Endothelial cell of umbilical vein (primary cell): ENCODE measurements around the gene CMIP. TPM values are rescaled to one million over a fixed set of nuclear protein-coding genes. Genes with fewer than 3 reads are reported as not detected.

Experiments
- BruUV-seq: library from RNA; stranded (reverse); fragments of 400-500 nt; replicated peaks from 2 replicates; lab custom pipeline; 2021; lab: Mats Ljungman, UMichigan
- CTCF ChIA-PET: fragments of 300-600, 350-600 bp; sonication (Branson Sonifier 250); formaldehyde crosslinking; loops from one replicate; lab custom pipeline; 2021; ENCODE audit warnings: antibody characterized with exemption, inconsistent platforms; lab: Charles Lee
- POLR2A ChIA-PET: fragments of 300-600, 350-600 bp; sonication (Branson Sonifier 250); formaldehyde crosslinking; loops from one replicate; lab custom pipeline; 2021; ENCODE audit warnings: antibody characterized with exemption, inconsistent platforms; lab: Charles Lee
- DNase-seq: peaks from one replicate; pipeline ENCODE4 v3.0.0-alpha.2; 2011; ENCODE audit warnings: low read depth, low spot score
- FAIRE-seq: peaks from 2 replicates; lab custom pipeline; 2011; peaks lifted over from hg19 to GRCh38; lab: Jason Lieb, UNC
- H2AFZ ChIP-seq: 2 replicates; pipeline ENCODE4 v1.6.0; 2012; ENCODE audit warnings: low read depth, low read length, control low read depth, inconsistent platforms
- H3K27ac ChIP-seq: 2 replicates; pipeline ENCODE4 v1.5.1; 2011; ENCODE audit warnings: low read depth, mild to moderate bottlenecking, control low read depth, low read length, moderate library complexity; ENCODE audit not compliant: insufficient read depth
- H3K27me3 ChIP-seq, 2 experiments: 2 replicates each; pipeline versions ENCODE4 v1.6.0 to v1.6.1; 2011; ENCODE audit warnings: low read length in 2 of 2, mixed read lengths in 1 of 2; ENCODE audit not compliant: control insufficient read depth in 2 of 2, insufficient read depth in 2 of 2
- H3K36me3 ChIP-seq, 2 experiments: 2 replicates in 1 of 2; 3 replicates in 1 of 2; pipeline ENCODE4 v1.5.1; 2011; ENCODE audit warnings: low read length in 2 of 2, mild to moderate bottlenecking in 1 of 2, moderate library complexity in 1 of 2; ENCODE audit not compliant: control insufficient read depth in 2 of 2, insufficient read depth in 2 of 2; ENCODE audit errors: extremely low read depth in 1 of 2
- H3K4me1 ChIP-seq: 3 replicates; pipeline ENCODE4 v1.5.1; 2011; ENCODE audit warnings: mild to moderate bottlenecking, low read length; ENCODE audit not compliant: control insufficient read depth, insufficient read depth; ENCODE audit errors: extremely low read depth
- H3K4me2 ChIP-seq: 2 replicates; pipeline ENCODE4 v1.6.1; 2011; ENCODE audit warnings: low read length, control low read depth, mixed read lengths; ENCODE audit not compliant: insufficient read depth
- H3K4me3 ChIP-seq, 3 experiments: fragments of 200-600 bp in 1 of 3; sonication (generic), shearing (Covaris generic) in 1 of 3; replicated peaks in 1 of 3; 2 replicates each; pipeline ENCODE4 v1.5.1; 2011 to 2016; ENCODE audit warnings: control low read depth in 3 of 3, low read length in 3 of 3, mild to moderate bottlenecking in 2 of 3, inconsistent platforms in 1 of 3, low read depth in 1 of 3, moderate library complexity in 1 of 3; ENCODE audit not compliant: insufficient read depth in 1 of 3
- H3K79me2 ChIP-seq: 2 replicates; pipeline ENCODE4 v1.6.0; 2012; ENCODE audit warnings: low read length, inconsistent platforms; ENCODE audit not compliant: control insufficient read depth, insufficient read depth
- H3K9ac ChIP-seq: replicated peaks from 2 replicates; pipeline ENCODE3; 2011; ENCODE audit warnings: low read length, control low read depth; ENCODE audit not compliant: insufficient read depth; ENCODE audit errors: extremely low read depth
- H3K9me1 ChIP-seq: replicated peaks from 3 replicates; pipeline ENCODE4 v1.6.0; 2011; ENCODE audit warnings: mild to moderate bottlenecking, low read length; ENCODE audit not compliant: control insufficient read depth, insufficient read depth; ENCODE audit errors: extremely low read depth
- H3K9me3 ChIP-seq: replicated peaks from 2 replicates; pipeline ENCODE4 v1.5.1; 2012; ENCODE audit warnings: low read length, inconsistent platforms; ENCODE audit not compliant: control insufficient read depth, insufficient read depth
- H4K20me1 ChIP-seq: replicated peaks from 2 replicates; pipeline ENCODE3; 2011; ENCODE audit warnings: mild to moderate bottlenecking, low read length; ENCODE audit not compliant: control insufficient read depth, insufficient read depth; ENCODE audit errors: extremely low read depth
- EZH2 ChIP-seq: IDR thresholded peaks from 2 replicates; pipeline ENCODE4 v1.6.1; 2012; ENCODE audit warnings: borderline replicate concordance, low read depth, mild to moderate bottlenecking, moderate library complexity, low read length, inconsistent platforms; ENCODE audit not compliant: severe bottlenecking
- FOS ChIP-seq: IDR thresholded peaks from 2 replicates; pipeline ENCODE4 v1.6.1; 2011; ENCODE audit warnings: mild to moderate bottlenecking, low read length, moderate library complexity, borderline replicate concordance; ENCODE audit not compliant: insufficient read depth
- GATA2 ChIP-seq: IDR thresholded peaks from 2 replicates; pipeline ENCODE4 v1.7.0; 2011; ENCODE audit warnings: low read depth, mild to moderate bottlenecking, moderate library complexity, mixed read lengths, low read length; ENCODE audit not compliant: insufficient read length, insufficient read depth
- JUN ChIP-seq: IDR thresholded peaks from 2 replicates; pipeline ENCODE4 v1.6.1; 2011; ENCODE audit warnings: borderline replicate concordance, low read depth; ENCODE audit not compliant: insufficient read length, insufficient read depth
- MYC ChIP-seq: IDR thresholded peaks from one replicate; pipeline ENCODE4 v1.6.1; 2011; ENCODE audit warnings: mild to moderate bottlenecking, low read depth, low read length
- POLR2A ChIP-seq: IDR thresholded peaks from 2 replicates; pipeline ENCODE4 v1.6.1; 2012; ENCODE audit warnings: low read depth, mild to moderate bottlenecking, control low read depth, low read length
- POLR2AphosphoS5 ChIP-seq: IDR thresholded peaks from 2 replicates; pipeline ENCODE4 v1.6.1; 2012; ENCODE audit warnings: low read depth, mild to moderate bottlenecking, control low read depth, low read length, moderate library complexity; ENCODE audit not compliant: insufficient read depth
- dilution Hi-C: fragments of 300-500 bp; cut with MboI; formaldehyde crosslinking; loops from one replicate; pipeline ENCODE4 v1.15.0; 2019; ENCODE audit warnings: low sequenced_read_pairs; ENCODE audit not compliant: extremely low pct_ligation_motif_present
- intact Hi-C: fragments of 100-400 bp; cut with micrococcal nuclease; formaldehyde crosslinking; loops from one replicate; pipeline ENCODE4 v1.10.0; 2022
- polyA plus RNA-seq, 4 experiments: library from polyadenylated mRNA; depleted of rRNA in 3 of 4; stranded (reverse) in 3 of 4; unstranded in 1 of 4; fragments of >200 nt; gene quantifications; 2 replicates each; pipeline versions ENCODE4 v1.2.1 to v1.2.3, GENCODE V29; 2011 to 2012; ENCODE audit warnings: missing spikeins in 1 of 4
- total RNA-seq: library from RNA; stranded (reverse); gene quantifications from 2 replicates; pipeline ENCODE4 v1.2.3, GENCODE V29; 2021
- TF ChIP-seq, protein P1 (sequence below): IDR thresholded peaks from 2 replicates; pipeline ENCODE4 v1.6.1; 2011; ENCODE audit not compliant: insufficient read depth, insufficient read length
- TF ChIP-seq, protein P2 (sequence below), 2 donors: IDR thresholded peaks; 1 replicate in 1 of 2; 2 replicates in 1 of 2; pipeline ENCODE4 v1.5.1; 2011; ENCODE audit warnings: low read length in 2 of 2, mild to moderate bottlenecking in 2 of 2, moderate library complexity in 2 of 2, control low read depth in 1 of 2, inconsistent platforms in 1 of 2, low read depth in 1 of 2; ENCODE audit not compliant: insufficient read depth in 1 of 2; ENCODE audit errors: extremely low read depth in 1 of 2

CMIP gene
- total and polyA plus RNA-seq, 2 donors (not counting 3 experiments of a cell fraction or from before 2014, with no cell fraction given) = 29.0 to 101 TPM

DNA sequence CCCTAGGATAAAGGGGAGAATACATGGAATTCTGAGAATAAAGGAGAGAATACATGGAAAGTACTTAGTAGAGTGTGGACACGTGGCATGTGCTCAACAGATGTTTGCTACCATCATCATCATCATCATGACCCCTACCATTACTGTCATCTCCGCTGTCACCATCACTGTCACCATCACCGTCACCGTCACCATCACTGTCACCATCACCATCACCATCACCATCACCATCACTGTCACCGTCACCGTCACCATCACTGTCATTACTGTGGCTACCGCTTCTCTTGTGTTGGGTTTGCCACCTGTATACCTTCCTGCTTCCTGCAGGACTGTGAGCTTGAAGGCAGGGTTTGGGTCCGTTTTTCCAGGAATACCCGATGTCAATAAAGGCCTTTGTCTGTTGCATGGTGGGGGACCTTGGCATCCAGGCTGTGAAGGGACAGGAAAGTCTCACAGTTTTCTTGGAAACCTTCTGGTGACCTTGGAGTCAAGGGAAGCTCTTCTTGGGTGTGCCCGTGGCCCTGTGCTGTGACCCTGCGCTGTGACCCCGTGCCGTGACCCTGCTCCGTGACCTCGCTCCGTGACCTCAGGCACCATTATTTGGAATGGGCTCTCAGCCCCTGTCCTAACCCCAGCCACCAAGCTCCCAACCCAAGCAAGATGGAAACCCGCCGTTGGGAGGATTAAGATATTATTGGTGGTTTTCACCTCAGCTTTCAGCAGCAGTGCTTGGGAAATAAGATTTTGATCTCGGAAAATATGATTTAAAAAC is 14.4 kb downstream of the CMIP start:
- Histone ChIP-seq H3K79me2 (peaks cover 90% of the 10 kb centered on the region), H3K9ac (no peak overlapping the region), H2AFZ (no peak overlapping the region), H3K4me2 (no peak overlapping the region), H3K4me3 (no peak overlapping the region), H4K20me1 (peaks cover 2% of the 10 kb centered on the region), H3K36me3 (peaks cover 0 to 15% of the 10 kb centered on the region in 2 experiments), H3K27ac (no peak overlapping the region), H3K4me1 (peaks cover 8% of the 10 kb centered on the region), H3K9me3 (no peaks in the 10 kb centered on the region), H3K27me3 (no peaks in the 10 kb centered on the region), H3K9me1 (no peaks in the 10 kb centered on the region)
- no TSS peak for BruUV-seq
- DNase-seq = no peak
- intact Hi-C loops = no loop called here
- dilution Hi-C loops = loop anchor here (25.0 kb wide), 1 partner anchor 97 kb away; no protein-coding TSS in a partner anchor
- TF ChIP-seq, protein P1, sequence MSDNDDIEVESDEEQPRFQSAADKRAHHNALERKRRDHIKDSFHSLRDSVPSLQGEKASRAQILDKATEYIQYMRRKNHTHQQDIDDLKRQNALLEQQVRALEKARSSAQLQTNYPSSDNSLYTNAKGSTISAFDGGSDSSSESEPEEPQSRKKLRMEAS = no peak
- TF ChIP-seq MYC = no peak
- no peak for TF ChIP-seq POLR2A
- no peak for TF ChIP-seq POLR2AphosphoS5
- CTCF ChIA-PET = no interaction called here
- POLR2A ChIA-PET = no interaction called here
- FAIRE-seq = peak; percentile 44

DNA sequence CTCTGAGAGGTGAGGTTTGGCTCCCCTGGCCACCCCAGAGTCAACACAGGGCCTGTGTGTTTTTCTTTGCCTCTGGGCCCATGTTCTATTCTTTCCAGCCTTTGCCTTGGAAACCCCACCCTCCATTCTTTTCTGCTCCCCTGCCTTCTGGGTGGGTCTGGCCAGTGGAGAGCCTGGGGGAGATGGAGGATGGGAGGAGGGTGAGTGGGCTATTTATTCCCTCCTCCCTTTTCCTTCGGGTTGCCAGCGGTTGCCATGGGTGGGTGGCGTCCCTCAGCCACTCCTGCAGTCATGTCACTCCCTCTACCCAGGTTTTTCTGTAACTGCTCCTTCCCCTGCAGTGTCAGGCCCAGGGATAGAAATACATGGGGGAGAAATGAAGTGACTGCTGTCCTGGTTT is 15.5 kb downstream of the CMIP start:
- no peak for FAIRE-seq
- BruUV-seq = no TSS peak
- TF ChIP-seq, protein P2, sequence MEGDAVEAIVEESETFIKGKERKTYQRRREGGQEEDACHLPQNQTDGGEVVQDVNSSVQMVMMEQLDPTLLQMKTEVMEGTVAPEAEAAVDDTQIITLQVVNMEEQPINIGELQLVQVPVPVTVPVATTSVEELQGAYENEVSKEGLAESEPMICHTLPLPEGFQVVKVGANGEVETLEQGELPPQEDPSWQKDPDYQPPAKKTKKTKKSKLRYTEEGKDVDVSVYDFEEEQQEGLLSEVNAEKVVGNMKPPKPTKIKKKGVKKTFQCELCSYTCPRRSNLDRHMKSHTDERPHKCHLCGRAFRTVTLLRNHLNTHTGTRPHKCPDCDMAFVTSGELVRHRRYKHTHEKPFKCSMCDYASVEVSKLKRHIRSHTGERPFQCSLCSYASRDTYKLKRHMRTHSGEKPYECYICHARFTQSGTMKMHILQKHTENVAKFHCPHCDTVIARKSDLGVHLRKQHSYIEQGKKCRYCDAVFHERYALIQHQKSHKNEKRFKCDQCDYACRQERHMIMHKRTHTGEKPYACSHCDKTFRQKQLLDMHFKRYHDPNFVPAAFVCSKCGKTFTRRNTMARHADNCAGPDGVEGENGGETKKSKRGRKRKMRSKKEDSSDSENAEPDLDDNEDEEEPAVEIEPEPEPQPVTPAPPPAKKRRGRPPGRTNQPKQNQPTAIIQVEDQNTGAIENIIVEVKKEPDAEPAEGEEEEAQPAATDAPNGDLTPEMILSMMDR (IDR thresholded peaks at IDR 0.05; ENCODE audit: extremely low read depth in 1 of 2, insufficient read depth in 1 of 2, low read depth in 1 of 2, low read length in 2 of 2) = no peak
- TF ChIP-seq EZH2 (no peak), GATA2 (no peak), JUN (no peak), POLR2AphosphoS5 (no peak), FOS (no peak), POLR2A (no peak), MYC (no peak)
- TF ChIP-seq, protein P1 = no peak

More for the DNA sequence above, 15.5 kb downstream of the CMIP start:
- Histone ChIP-seq H3K27ac (no peak overlapping the region), H3K4me1 (peaks cover 8% of the 10 kb centered on the region), H3K9me3 (no peaks in the 10 kb centered on the region), H4K20me1 (no peaks in the 10 kb centered on the region), H3K9ac (no peak overlapping the region), H3K79me2 (peaks cover 90% of the 10 kb centered on the region), H3K27me3 (no peaks in the 10 kb centered on the region), H3K9me1 (no peaks in the 10 kb centered on the region), H3K4me3 (no peak overlapping the region), H3K36me3 (peaks cover 0 to 15% of the 10 kb centered on the region in 2 experiments), H3K4me2 (no peak overlapping the region), H2AFZ (no peak overlapping the region)
- ChIA-PET CTCF (no interaction called here), POLR2A (no interaction called here)
- no peak for DNase-seq
- dilution Hi-C loops (loop anchor here (25.0 kb wide), 1 partner anchor 98 kb away; no protein-coding TSS in a partner anchor), intact Hi-C loops (no loop called here)
